Measurements from ENCODE around the gene ZDHHC4. TPM values are rescaled to one million over a fixed set of nuclear protein-coding genes. Genes with fewer than 3 reads are reported as not detected.
"Not testable (repeated sequence)": the region's sequence is repeated elsewhere in the genome, so short reads cannot be mapped to it uniquely, and the experiment has no call there.

The ZDHHC4 gene
- total RNA-seq, 1 experiment from 2014 or later, result 62.0 TPM

- no CpG with 5 or more reads among the region's 14 CpGs for whole genome bisulfite sequencing (ENCODE audit: extremely low coverage, insufficient read length, low lambda C conversion rate)
- Histone ChIP-seq H3K4ac (ENCODE audit: low read depth, low read length) (no peak overlapping the region), H3K14ac (ENCODE audit: insufficient read depth, low read length) (no peak overlapping the region), H2AFZ (ENCODE audit: low read length) (no peak overlapping the region), H3K23ac (ENCODE audit: insufficient read length, low read depth, low read length) (no peak overlapping the region), H4K91ac (ENCODE audit: insufficient read length, low read depth, low read length) (no peak overlapping the region), H2BK15ac (ENCODE audit: low read depth, low read length) (no peak overlapping the region; the same call in 1 of the 2 replicates), H3K9me3 (ENCODE audit: control insufficient read depth, low read depth, low read length) (no peaks in the 10 kb centered on the region), H4K5ac (ENCODE audit: insufficient read length, low read depth, low read length) (no peak overlapping the region), H3K18ac (ENCODE audit: insufficient read length, low read depth, low read length) (no peak overlapping the region), H3T11ph (ENCODE audit: low read length) (no peak overlapping the region), H4K8ac (replicated peaks; ENCODE audit: insufficient read length, low read depth, low read length) (no peak overlapping the region), H3K79me1 (ENCODE audit: insufficient read depth, low read depth, low read length, poor library complexity, severe bottlenecking) (no peaks in the 10 kb centered on the region), H2BK12ac (ENCODE audit: insufficient read length, low read depth, low read length) (no peak overlapping the region), H3K23me2 (ENCODE audit: insufficient read length, low read depth, low read length, poor library complexity, severe bottlenecking) (no peaks in the 10 kb centered on the region), H2AK5ac (ENCODE audit: insufficient read length, low read length) (no peak overlapping the region), H3K79me2 (ENCODE audit: insufficient read depth, low read length) (no peaks in the 10 kb centered on the region), H3K9ac (ENCODE audit: extremely low read depth, insufficient read length, low read length) (no peak overlapping the region), H2BK20ac (ENCODE audit: low read depth, low read length, poor library complexity, severe bottlenecking) (peak overlapping the region; percentile 12), H4K20me1 (ENCODE audit: control insufficient read depth, insufficient read depth, insufficient read length) (no peaks in the 10 kb centered on the region), H2BK120ac (ENCODE audit: low read depth, low read length, poor library complexity, severe bottlenecking) (no peak overlapping the region), H3K27ac (ENCODE audit: insufficient read length, low read depth, low read length) (no peak overlapping the region), H3K4me2 (ENCODE audit: insufficient read depth, insufficient read length, low read length) (peak overlapping the region; percentile 26), H3K56ac (ENCODE audit: insufficient read length, low read depth, low read length) (no peak overlapping the region), H3K27me3 (ENCODE audit: insufficient read depth, low read length) (no peaks in the 10 kb centered on the region), H2BK5ac (ENCODE audit: insufficient read length, low read length) (no peak overlapping the region), H3K4me1 (ENCODE audit: insufficient read depth, low read length) (no peaks in the 10 kb centered on the region)
- Mint-ChIP-seq H3K4me1 (peaks cover 0 to 2% of the 10 kb centered on the region in 2 experiments; a peak in 1 of 4 replicates), H3K27me3 (ENCODE audit: low read depth) (peaks cover 2% of the 10 kb centered on the region), H3K9me3 (no peaks in the 10 kb centered on the region), H3K4me3 (peak overlapping the region; percentile 57 to 58; a peak in 3 of 5 replicates), H3K36me3 (ENCODE audit: insufficient read depth in 1 of 3, low read depth in 3 of 3) (peaks cover 6 to 26% (median 17%) of the 10 kb centered on the region in 3 experiments; a peak in 6 of 7 replicates), H3K27ac (no peak overlapping the region; a peak in 1 of 7 replicates)
- peak; percentile 32; the same call in 2 of the 3 replicates for TF ChIP-seq CTCF (conservative IDR thresholded peaks at IDR 0.05)
- DNase-seq, result peak; percentile 69
Measured at GRCh38 chr7:6576024-6576866, 1.0 kb upstream of the ZDHHC4 start.

GRCh38 chr7:6576867-6577368 is 336 bp upstream of the ZDHHC4 start:
- not testable (repeated sequence) for H2BK12ac ChIP-seq (ENCODE audit: insufficient read length, low read depth, low read length); H3K18ac ChIP-seq (ENCODE audit: insufficient read length, low read depth, low read length); H2AFZ ChIP-seq (ENCODE audit: low read length); H3K56ac ChIP-seq (ENCODE audit: insufficient read length, low read depth, low read length); H4K20me1 ChIP-seq (ENCODE audit: control insufficient read depth, insufficient read depth, insufficient read length); H3K9me3 ChIP-seq (ENCODE audit: control insufficient read depth, low read depth, low read length); H3K27me3 Mint-ChIP-seq (ENCODE audit: low read depth); H3K79me2 ChIP-seq (ENCODE audit: insufficient read depth, low read length); H3K27ac Mint-ChIP-seq; H3K4ac ChIP-seq (ENCODE audit: low read depth, low read length); H4K5ac ChIP-seq (ENCODE audit: insufficient read length, low read depth, low read length); H3K23me2 ChIP-seq (ENCODE audit: insufficient read length, low read depth, low read length, poor library complexity, severe bottlenecking); H3K27ac ChIP-seq (ENCODE audit: insufficient read length, low read depth, low read length); H2AK5ac ChIP-seq (ENCODE audit: insufficient read length, low read length); H4K8ac ChIP-seq (replicated peaks; ENCODE audit: insufficient read length, low read depth, low read length); H2BK5ac ChIP-seq (ENCODE audit: insufficient read length, low read length); H3K79me1 ChIP-seq (ENCODE audit: insufficient read depth, low read depth, low read length, poor library complexity, severe bottlenecking); H3K4me1 ChIP-seq (ENCODE audit: insufficient read depth, low read length); H2BK20ac ChIP-seq (ENCODE audit: low read depth, low read length, poor library complexity, severe bottlenecking); H3K27me3 ChIP-seq (ENCODE audit: insufficient read depth, low read length); H3K23ac ChIP-seq (ENCODE audit: insufficient read length, low read depth, low read length); H3K9ac ChIP-seq (ENCODE audit: extremely low read depth, insufficient read length, low read length); DNase-seq; H3K14ac ChIP-seq (ENCODE audit: insufficient read depth, low read length); H3K9me3 Mint-ChIP-seq; H3K4me1 Mint-ChIP-seq; H4K91ac ChIP-seq (ENCODE audit: insufficient read length, low read depth, low read length); H2BK15ac ChIP-seq (ENCODE audit: low read depth, low read length); H2BK120ac ChIP-seq (ENCODE audit: low read depth, low read length, poor library complexity, severe bottlenecking); H3T11ph ChIP-seq (ENCODE audit: low read length)
- H3K36me3 Mint-ChIP-seq (ENCODE audit: insufficient read depth in 1 of 3, low read depth in 3 of 3), result peaks cover 10 to 32% (median 24%) of the 10 kb centered on the region in 3 experiments; a peak in 6 of 7 replicates
- WGBS (ENCODE audit: extremely low coverage, insufficient read length, low lambda C conversion rate), result no CpG with 5 or more reads among the region's 14 CpGs
- H3K4me2 ChIP-seq (ENCODE audit: insufficient read depth, insufficient read length, low read length), result peak overlapping the region; percentile 26
- peak overlapping the region; percentile 80 to 87; a peak in 4 of 5 replicates for H3K4me3 Mint-ChIP-seq
